Bronchial epithelial cell (primary cell): Measurements from ENCODE around the gene MYO1D. TPM values are rescaled to one million over a fixed set of nuclear protein-coding genes. Genes with fewer than 3 reads are reported as not detected.

Experiments used
- DNase-seq: peaks from one replicate; pipeline ENCODE4 v3.0.0-alpha.2; 2010; ENCODE audit warnings: low read depth
- FAIRE-seq: peaks from 2 replicates; lab custom pipeline; 2011; peaks lifted over from hg19 to GRCh38; lab: Jason Lieb, UNC
- H3K27me3 ChIP-seq: 2 replicates; pipeline ENCODE4 v1.5.1; 2011; ENCODE audit warnings: low read length; ENCODE audit not compliant: control insufficient read depth, insufficient read depth
- H3K36me3 ChIP-seq: 2 replicates; pipeline ENCODE4 v1.5.1; 2011; ENCODE audit warnings: low read length; ENCODE audit not compliant: control insufficient read depth, insufficient read depth
- H3K4me3 ChIP-seq: 2 replicates; pipeline ENCODE4 v1.5.1; 2011; ENCODE audit warnings: mild to moderate bottlenecking, low read depth, low read length, control low read depth
- CTCF ChIP-seq: IDR thresholded peaks from 2 replicates; pipeline ENCODE4 v1.5.1; 2011; ENCODE audit warnings: mild to moderate bottlenecking, moderate library complexity, low read length, control low read depth, inconsistent platforms; ENCODE audit not compliant: insufficient read depth, severe bottlenecking
- total RNA-seq: library from RNA; depleted of rRNA; stranded (reverse); fragments of >200 nt; gene quantifications from 2 replicates; pipeline ENCODE4 v1.2.1, GENCODE V29; 2014

MYO1D gene
- total RNA-seq, 1 donor from 2014 or later, result 35.8 TPM

- Histone ChIP-seq H3K27me3 (no peaks in the 10 kb centered on the region), H3K36me3 (no peaks in the 10 kb centered on the region), H3K4me3 (no peak overlapping the region)
- DNase-seq, result no peak
- FAIRE-seq, result no peak
- TF ChIP-seq CTCF, result no peak
Measured at GRCh38 chr17:32536736-32537643, 339.9 kb downstream of the MYO1D start.

GRCh38 chr17:32533296-32533695, 343.6 kb downstream of the MYO1D start:
- Histone ChIP-seq H3K4me3 (no peak overlapping the region), H3K27me3 (no peaks in the 10 kb centered on the region), H3K36me3 (peaks cover 2% of the 10 kb centered on the region)
- DNase-seq (no peak), FAIRE-seq (no peak)
- no peak for TF ChIP-seq CTCF

GRCh38 chr17:32529604-32530003, 347.3 kb downstream of the MYO1D start:
- no peak for TF ChIP-seq CTCF
- DNase-seq, result no peak

GRCh38 chr17:32528825-32529224, 348.1 kb downstream of the MYO1D start:
- peaks cover 2% of the 10 kb centered on the region for H3K36me3 ChIP-seq
- no peak for DNase-seq
- no peak overlapping the region for H3K4me3 ChIP-seq
- no peaks in the 10 kb centered on the region for H3K27me3 ChIP-seq
- no peak for FAIRE-seq
- no peak for TF ChIP-seq CTCF

More at GRCh38 chr17:32529604-32530003, 347.3 kb downstream of the MYO1D start:
- H3K27me3 ChIP-seq, result no peaks in the 10 kb centered on the region
- no peak for FAIRE-seq
- no peak overlapping the region for H3K4me3 ChIP-seq
- peaks cover 2% of the 10 kb centered on the region for H3K36me3 ChIP-seq

GRCh38 chr17:32527146-32527545, 349.8 kb downstream of the MYO1D start:
- no peaks in the 10 kb centered on the region for H3K27me3 ChIP-seq
- peaks cover 2% of the 10 kb centered on the region for H3K36me3 ChIP-seq
- FAIRE-seq, result peak; percentile 40
- H3K4me3 ChIP-seq, result no peak overlapping the region
- TF ChIP-seq CTCF, result no peak
- DNase-seq, result no peak
